ENCODE measurements around the gene BAG5.

BAG5 gene

DNA sequence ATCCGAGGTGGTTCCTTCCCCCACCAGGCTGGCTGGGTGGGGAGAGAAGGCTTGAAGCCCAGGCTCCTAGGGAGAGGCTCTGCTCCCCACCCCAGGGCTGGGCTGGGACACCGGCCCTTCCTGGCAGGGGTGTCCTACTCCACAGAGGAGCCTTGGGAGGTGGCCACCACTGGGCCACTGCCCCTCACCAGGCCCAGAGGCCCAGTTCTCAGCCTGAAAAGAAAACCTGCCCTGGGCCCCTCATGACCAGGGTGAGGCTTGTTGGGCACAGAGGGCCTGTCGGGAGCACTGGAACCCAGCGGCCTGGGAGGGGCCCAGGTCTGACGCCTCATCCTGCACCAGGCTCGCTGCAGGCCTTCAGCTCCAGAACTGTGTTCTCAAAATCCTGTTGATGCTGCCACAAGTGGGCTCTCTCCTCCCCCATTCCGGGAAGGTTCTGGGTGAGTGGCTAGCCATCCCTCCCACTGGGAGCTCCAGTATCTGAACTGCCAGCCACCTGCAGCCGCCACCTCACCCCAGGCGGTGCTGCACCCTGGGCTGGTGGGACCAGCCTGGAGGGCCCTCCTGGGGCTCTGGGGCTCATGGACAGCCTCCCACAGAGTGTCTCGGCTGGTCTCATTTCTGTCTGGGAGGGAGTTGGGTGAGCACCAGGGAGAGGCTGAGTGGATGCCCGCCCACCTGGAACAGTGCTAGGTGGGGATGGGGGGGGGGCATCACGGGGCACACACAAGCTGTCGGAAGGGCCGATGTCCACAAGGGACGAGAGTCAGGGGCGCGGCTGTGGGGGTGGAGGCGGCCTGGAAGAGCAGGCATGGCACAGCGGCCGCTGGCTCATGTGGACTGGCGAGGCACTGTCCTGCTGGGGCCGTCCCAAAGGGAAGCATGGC, 11.8 kb downstream of the BAG5 start:
- H3K36me3 ChIP-seq (ENCODE audit: control insufficient read depth, low read depth, low read length), result no peaks in the 10 kb centered on the region
- no peaks in the 10 kb centered on the region for H3K27me3 ChIP-seq (ENCODE audit: control insufficient read depth, insufficient read depth, low read length)
- no peaks in the 10 kb centered on the region for H3K9me3 ChIP-seq (ENCODE audit: control insufficient read depth, low read depth, low read length)
- no peak overlapping the region for H3K4me3 ChIP-seq (ENCODE audit: low read length)
- no peaks in the 10 kb centered on the region for H3K4me1 ChIP-seq (ENCODE audit: control insufficient read depth, low read depth, low read length)
- H3K9ac ChIP-seq (ENCODE audit: low read length), result no peak overlapping the region
- H3K27ac ChIP-seq (ENCODE audit: low read length), result no peak overlapping the region

DNA sequence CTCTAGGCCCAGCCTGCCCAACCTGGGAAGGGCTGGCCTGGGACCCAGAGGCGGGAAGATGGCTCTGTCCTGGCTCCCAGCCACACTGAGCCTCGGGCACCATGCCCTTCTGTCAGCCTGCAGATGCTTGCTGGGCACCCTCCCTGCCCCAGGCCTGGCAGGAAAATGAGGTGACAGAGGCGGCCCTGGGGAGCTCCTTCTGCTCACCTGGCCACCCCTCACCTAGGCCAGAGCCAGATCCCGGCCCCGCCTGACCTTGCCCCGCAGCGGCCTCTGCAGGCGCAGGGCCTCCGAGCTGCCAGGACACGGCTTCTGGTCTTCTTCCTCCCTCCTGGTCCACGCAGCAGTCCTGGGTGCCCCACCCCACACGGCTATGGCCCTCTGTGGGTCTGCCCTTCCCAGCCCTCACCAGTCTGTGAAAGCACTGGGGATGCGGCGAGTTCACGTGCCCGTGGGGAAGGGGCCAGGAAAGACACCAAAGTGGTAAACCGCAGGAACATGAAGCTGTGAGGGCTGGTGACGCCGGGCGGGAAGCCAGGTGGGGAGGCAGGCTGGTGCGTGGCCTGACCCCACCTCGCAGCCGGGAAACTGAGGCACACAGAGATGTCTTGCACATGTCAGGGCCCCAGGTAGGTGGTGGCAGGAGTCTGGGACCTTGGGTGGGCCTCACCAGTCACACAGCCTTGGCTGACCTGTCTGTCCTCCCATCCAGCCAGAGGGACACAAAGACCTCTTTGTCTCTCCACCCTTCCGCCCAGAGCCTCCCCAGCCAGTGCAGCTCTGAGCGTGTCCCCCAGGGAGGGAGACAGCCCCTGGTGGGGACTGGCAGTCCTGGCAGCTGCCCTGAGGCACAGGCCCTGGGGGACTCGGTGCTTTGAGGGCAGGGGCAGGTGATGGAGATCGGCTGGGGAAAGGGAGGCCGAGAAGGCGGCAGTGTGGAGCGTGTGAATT, 12.8 kb downstream of the BAG5 start:
- H3K27ac ChIP-seq (ENCODE audit: low read length), result no peak overlapping the region
- no peaks in the 10 kb centered on the region for H3K36me3 ChIP-seq (ENCODE audit: control insufficient read depth, low read depth, low read length)
- no peak overlapping the region for H3K4me3 ChIP-seq (ENCODE audit: low read length)
- H3K9ac ChIP-seq (ENCODE audit: low read length), result no peak overlapping the region
- H3K4me1 ChIP-seq (ENCODE audit: control insufficient read depth, low read depth, low read length), result no peaks in the 10 kb centered on the region
- H3K27me3 ChIP-seq (ENCODE audit: control insufficient read depth, insufficient read depth, low read length), result no peaks in the 10 kb centered on the region
- H3K9me3 ChIP-seq (ENCODE audit: control insufficient read depth, low read depth, low read length), result no peaks in the 10 kb centered on the region

DNA sequence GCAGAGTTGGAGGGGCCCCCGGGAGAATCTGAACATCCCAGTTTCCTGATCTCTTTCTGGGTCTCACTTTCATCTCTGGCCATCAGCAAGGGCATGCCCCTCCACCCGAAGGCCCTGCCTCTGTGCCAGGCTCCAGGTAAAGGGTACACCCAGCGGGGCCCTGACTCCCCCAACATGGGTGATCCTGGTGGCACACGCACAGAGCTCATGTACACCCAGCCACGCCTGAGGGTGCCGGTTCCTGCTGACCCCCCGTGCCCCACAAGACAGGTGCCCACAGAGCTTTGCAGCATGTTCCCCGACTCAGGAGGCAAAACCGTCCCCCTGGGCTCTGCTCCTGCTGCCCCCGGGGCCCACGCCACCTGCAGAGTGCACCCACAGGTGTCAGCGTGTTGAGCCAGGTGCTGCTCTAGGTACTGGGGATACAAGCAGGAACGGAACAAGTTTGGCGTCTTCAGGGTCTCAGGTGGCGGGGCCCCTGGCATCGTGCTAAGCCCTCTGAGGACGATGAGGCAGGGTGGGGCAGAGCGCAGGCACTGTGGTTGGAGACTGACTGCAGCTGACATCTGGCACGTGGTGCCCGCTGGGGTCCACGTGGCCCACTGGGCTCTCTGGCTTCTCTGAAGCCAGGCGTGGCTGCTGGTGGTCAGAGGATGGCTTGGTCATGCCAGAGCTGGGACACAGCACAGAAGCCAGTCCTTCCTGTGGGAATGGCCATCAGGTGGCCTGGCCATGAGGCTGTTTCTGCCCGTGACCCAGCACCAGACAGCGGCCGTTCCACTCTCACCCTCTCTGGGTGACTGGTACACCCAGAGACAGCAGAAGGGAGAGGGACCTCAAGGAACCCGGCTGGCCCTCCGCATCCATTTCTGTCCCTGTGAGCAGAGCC, 13.8 kb downstream of the BAG5 start:
- Histone ChIP-seq H3K9me3 (ENCODE audit: control insufficient read depth, low read depth, low read length) (no peaks in the 10 kb centered on the region), H3K36me3 (ENCODE audit: control insufficient read depth, low read depth, low read length) (no peaks in the 10 kb centered on the region), H3K27me3 (ENCODE audit: control insufficient read depth, insufficient read depth, low read length) (no peaks in the 10 kb centered on the region), H3K9ac (ENCODE audit: low read length) (no peak overlapping the region), H3K4me3 (ENCODE audit: low read length) (no peak overlapping the region), H3K27ac (ENCODE audit: low read length) (no peak overlapping the region), H3K4me1 (ENCODE audit: control insufficient read depth, low read depth, low read length) (peaks cover 2% of the 10 kb centered on the region)

DNA sequence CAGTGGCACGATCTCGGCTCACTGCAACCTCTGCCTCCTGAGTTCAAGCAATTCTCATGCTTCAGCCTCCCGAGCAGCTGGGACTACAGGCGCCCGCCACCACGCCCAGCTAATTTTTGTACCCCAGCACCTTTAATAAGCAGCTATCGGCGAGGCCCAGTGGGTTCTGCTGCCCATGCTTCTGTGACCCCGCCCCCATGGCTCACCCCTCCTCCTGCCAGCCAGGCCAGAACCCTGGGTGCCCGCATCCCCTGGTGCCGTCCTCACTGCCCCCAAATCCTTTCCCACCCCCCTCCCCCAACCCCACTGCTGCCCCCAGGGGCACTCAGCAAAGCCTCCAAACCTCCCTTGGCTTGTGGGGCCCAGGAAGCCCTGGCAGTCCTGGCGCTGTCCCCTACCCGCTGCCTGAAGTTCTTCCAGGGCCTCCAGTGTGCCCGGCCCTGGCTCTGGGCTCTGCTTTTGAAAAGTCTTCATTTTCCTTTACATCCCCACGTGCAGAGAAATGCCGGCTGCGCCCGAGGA, 14.5 kb downstream of the BAG5 start:
- H3K4me1 ChIP-seq (ENCODE audit: control insufficient read depth, low read depth, low read length), result peaks cover 9% of the 10 kb centered on the region
- H3K36me3 ChIP-seq (ENCODE audit: control insufficient read depth, low read depth, low read length), result no peaks in the 10 kb centered on the region
- no peak overlapping the region for H3K9ac ChIP-seq (ENCODE audit: low read length)
- no peak overlapping the region for H3K4me3 ChIP-seq (ENCODE audit: low read length)
- no peak overlapping the region for H3K27ac ChIP-seq (ENCODE audit: low read length)
- H3K27me3 ChIP-seq (ENCODE audit: control insufficient read depth, insufficient read depth, low read length), result no peaks in the 10 kb centered on the region
- no peaks in the 10 kb centered on the region for H3K9me3 ChIP-seq (ENCODE audit: control insufficient read depth, low read depth, low read length)

DNA sequence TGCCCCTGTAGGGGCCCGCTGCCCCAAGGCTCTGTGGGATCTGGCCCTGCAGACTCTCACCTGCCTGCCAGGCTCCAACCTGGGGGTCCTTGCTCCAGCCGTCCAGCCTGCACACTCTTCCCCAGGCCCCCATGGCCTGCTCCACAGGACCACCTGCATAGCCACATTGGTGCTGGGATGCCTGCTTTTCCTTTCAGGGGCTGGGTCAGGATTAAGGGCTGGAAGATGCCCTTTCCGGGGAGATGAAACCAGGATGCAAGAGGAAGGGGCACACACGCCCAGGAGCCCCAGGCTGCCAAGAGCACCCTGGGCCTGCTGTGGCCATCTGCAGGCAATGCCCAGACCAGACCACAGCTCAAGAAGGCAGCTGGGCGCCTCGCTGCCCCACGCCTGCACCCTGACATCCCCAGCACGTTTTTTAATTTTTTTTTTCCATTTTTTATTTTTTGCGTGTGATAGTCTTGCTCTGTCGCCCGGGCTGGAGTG, 15.0 kb downstream of the BAG5 start:
- H3K4me3 ChIP-seq (ENCODE audit: low read length), result no peak overlapping the region
- H3K4me1 ChIP-seq (ENCODE audit: control insufficient read depth, low read depth, low read length), result peaks cover 13% of the 10 kb centered on the region
- no peak overlapping the region for H3K9ac ChIP-seq (ENCODE audit: low read length)
- no peak overlapping the region for H3K27ac ChIP-seq (ENCODE audit: low read length)
- no peaks in the 10 kb centered on the region for H3K9me3 ChIP-seq (ENCODE audit: control insufficient read depth, low read depth, low read length)
- H3K36me3 ChIP-seq (ENCODE audit: control insufficient read depth, low read depth, low read length), result no peaks in the 10 kb centered on the region
- no peaks in the 10 kb centered on the region for H3K27me3 ChIP-seq (ENCODE audit: control insufficient read depth, insufficient read depth, low read length)

DNA sequence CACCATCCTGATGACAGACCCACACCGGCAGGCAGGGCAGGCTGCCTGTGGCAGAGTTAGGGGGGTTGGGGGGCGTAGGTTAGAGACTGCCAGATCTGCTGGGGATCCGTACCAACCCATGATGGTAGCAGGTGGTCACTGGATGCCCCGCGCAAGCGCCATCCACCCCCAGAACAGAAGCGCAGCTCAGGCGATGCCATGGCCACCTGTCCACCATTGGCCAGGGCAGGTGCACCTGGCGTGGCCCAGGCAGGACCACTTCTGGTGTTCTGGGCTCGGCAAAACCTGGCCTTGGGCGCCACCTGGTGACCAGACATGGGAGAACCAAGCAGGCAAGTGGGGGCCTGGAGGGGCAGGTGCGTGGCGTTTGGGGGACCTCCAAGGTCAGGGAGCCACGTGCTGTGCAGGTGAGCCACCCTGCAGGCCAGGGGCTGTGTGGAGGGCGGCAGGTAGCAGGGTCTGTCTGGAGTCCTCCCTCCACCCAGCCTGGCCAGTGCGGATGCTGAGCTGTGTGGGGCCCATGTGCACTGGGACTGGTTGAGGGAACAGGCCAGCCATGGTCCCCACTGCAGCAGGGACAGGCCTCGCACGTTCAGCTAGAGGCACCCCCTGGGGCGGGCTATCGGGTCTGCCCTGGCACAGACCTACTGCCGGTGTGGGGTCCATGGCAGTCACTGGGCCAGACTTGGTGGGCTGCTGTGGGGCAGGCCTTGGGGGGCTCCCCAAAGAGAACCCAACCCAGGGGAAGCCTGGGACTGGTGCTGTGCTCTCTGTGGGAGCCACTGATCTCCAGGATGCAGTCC, 15.6 kb downstream of the BAG5 start:
- Histone ChIP-seq H3K9me3 (ENCODE audit: control insufficient read depth, low read depth, low read length) (no peaks in the 10 kb centered on the region), H3K9ac (ENCODE audit: low read length) (no peak overlapping the region), H3K27ac (ENCODE audit: low read length) (no peak overlapping the region), H3K36me3 (ENCODE audit: control insufficient read depth, low read depth, low read length) (no peaks in the 10 kb centered on the region), H3K27me3 (ENCODE audit: control insufficient read depth, insufficient read depth, low read length) (no peaks in the 10 kb centered on the region), H3K4me1 (ENCODE audit: control insufficient read depth, low read depth, low read length) (peaks cover 19% of the 10 kb centered on the region), H3K4me3 (ENCODE audit: low read length) (no peak overlapping the region)

DNA sequence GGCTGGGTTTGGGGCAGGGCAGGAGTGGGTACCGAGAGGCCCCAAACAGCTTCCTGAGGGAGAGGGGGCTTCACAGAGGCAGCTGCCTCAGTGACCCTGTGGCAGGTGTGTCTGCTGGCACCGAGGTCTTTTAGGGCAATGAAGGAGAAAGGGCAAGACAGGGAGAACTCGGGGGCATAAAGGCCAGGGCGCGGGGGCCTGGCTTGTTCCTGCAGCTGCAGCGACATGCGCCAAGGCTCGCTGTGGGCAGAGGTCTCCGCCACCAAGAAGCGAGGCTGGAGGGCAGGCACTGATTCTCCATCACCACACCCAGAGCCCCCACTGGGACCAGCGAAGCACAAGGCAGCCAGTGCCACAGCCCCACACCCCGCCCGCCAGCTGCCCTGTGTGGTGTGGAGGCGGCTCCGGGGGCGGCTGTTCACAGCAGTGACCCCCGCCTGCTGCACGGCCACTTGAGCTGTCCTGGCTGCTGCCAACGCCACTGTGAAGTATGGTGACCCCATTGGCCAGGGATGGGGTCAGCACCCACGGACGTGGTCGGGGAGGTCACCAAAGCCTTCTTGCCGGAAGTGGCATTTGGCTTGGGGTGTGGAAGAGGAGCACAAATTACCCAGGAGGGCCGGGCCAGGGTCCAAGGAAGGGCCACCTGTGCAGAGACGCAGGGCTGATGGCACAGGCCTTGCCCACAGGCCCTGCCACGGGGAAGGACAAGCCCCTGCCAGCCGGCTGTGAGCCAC, 16.4 kb downstream of the BAG5 start:
- no peak overlapping the region for H3K4me3 ChIP-seq (ENCODE audit: low read length)
- no peaks in the 10 kb centered on the region for H3K36me3 ChIP-seq (ENCODE audit: control insufficient read depth, low read depth, low read length)
- H3K27me3 ChIP-seq (ENCODE audit: control insufficient read depth, insufficient read depth, low read length), result no peaks in the 10 kb centered on the region
- H3K4me1 ChIP-seq (ENCODE audit: control insufficient read depth, low read depth, low read length), result peaks cover 24% of the 10 kb centered on the region
- H3K27ac ChIP-seq (ENCODE audit: low read length), result no peak overlapping the region
- H3K9me3 ChIP-seq (ENCODE audit: control insufficient read depth, low read depth, low read length), result no peaks in the 10 kb centered on the region
- H3K9ac ChIP-seq (ENCODE audit: low read length), result no peak overlapping the region

DNA sequence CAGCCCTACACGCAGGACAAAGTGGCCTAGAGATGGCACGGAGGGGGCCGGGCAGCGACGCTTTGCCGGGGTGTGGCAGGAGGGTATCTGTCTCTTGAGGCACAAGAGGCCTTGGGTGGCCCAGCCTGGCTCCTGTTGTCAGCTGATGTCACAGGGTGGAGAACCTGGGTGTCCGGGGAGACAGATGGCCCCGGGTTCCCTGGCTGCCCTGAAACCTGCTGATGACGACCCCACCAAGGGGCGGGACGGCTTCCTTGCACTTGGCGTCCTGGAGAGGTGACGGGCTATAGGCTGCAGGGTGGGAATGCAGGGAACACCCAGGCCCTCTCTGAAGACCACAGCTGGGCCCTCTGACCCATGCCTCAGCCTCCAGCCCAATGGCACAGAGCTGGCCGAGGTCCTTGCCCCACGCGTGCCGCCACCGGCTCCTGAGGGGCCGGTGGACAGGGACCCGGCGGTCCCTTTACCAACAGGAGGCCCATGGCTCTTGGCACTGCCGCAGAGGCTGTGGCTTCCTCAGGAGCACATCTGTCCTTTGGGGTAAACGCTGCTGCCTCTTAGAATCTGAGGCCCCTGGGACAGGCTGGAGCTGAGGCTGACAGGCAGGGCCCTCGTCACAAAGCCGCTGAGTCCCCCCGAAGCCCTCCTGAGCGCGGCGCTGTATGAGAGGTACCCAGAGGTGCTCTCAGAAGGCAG, 17.1 kb downstream of the BAG5 start:
- Histone ChIP-seq H3K36me3 (ENCODE audit: control insufficient read depth, low read depth, low read length) (no peaks in the 10 kb centered on the region), H3K4me3 (ENCODE audit: low read length) (no peak overlapping the region), H3K9ac (ENCODE audit: low read length) (no peak overlapping the region), H3K9me3 (ENCODE audit: control insufficient read depth, low read depth, low read length) (no peaks in the 10 kb centered on the region), H3K27me3 (ENCODE audit: control insufficient read depth, insufficient read depth, low read length) (no peaks in the 10 kb centered on the region), H3K27ac (ENCODE audit: low read length) (no peak overlapping the region), H3K4me1 (ENCODE audit: control insufficient read depth, low read depth, low read length) (peaks cover 28% of the 10 kb centered on the region)

DNA sequence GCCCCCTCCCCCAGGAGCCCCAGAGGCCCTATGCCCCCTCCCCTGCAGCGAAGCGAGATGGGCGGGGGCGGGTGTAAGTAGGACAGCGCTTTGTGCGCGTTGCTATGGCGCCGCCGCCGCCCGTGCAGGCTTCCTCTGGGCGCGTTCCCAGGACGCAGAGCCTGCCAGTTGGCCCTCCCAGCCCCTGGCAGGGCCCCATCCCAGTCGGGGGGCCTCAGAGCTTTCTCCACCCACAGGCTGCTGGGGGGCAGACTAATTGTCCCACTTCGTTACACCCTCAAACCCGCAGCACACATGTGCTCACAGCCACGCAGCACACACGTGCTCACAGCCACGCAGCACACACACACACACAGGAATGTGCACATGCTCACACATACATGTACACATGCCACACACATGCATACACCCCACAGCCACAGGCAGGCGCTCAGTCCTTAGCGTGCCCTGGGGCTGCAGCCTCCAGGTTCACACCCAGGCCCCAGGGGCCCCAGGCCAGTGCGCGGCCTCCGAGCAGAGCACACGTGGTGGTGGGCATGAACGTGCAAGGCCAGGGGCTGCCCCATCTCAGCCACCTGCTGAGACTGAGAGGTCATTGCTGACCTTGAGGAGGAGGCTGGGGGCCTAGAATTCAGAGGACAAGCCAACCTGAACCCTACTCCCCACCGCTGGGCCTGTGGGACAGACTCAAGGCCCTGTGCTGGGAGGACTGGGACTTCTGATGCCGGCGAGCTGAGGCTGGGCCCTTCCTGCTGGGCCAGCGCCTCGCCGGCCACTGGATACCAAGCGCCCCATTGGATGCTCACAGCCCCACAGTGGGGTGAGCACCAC, 17.9 kb downstream of the BAG5 start:
- H3K27me3 ChIP-seq (ENCODE audit: control insufficient read depth, insufficient read depth, low read length), result no peaks in the 10 kb centered on the region
- no peak overlapping the region for H3K4me3 ChIP-seq (ENCODE audit: low read length)
- no peak overlapping the region for H3K27ac ChIP-seq (ENCODE audit: low read length)
- no peaks in the 10 kb centered on the region for H3K9me3 ChIP-seq (ENCODE audit: control insufficient read depth, low read depth, low read length)
- H3K4me1 ChIP-seq (ENCODE audit: control insufficient read depth, low read depth, low read length), result peaks cover 29% of the 10 kb centered on the region
- H3K9ac ChIP-seq (ENCODE audit: low read length), result no peak overlapping the region
- no peaks in the 10 kb centered on the region for H3K36me3 ChIP-seq (ENCODE audit: control insufficient read depth, low read depth, low read length)
